GM21529 (cell line): Measurements from ENCODE around the gene TIAM1.

Experiments used
- ATAC-seq: cut with Tn5 transposase; IDR thresholded peaks from one replicate; pipeline ENCODE4 v1.9.1; 2021; ENCODE audit not compliant: unreplicated experiment

The TIAM1 gene

GRCh38 chr21:31356440-31356839 lies 12.4 kb upstream of the TIAM1 start:
- no peak for ATAC-seq

- ATAC-seq, result peak; percentile 57
Measured at GRCh38 chr21:31354604-31355443, 10.8 kb upstream of the TIAM1 start.

- no peak for ATAC-seq
Measured at GRCh38 chr21:31354122-31354521, 10.1 kb upstream of the TIAM1 start.

- no peak for ATAC-seq
Measured at GRCh38 chr21:31352836-31353235, 8.8 kb upstream of the TIAM1 start.

- no peak for ATAC-seq
Measured at GRCh38 chr21:31351960-31352359, 7.9 kb upstream of the TIAM1 start.

- no peak for ATAC-seq
Measured at GRCh38 chr21:31351438-31351837, 7.4 kb upstream of the TIAM1 start.

GRCh38 chr21:31349208-31349607 lies 5.1 kb upstream of the TIAM1 start:
- no peak for ATAC-seq

- no peak for ATAC-seq
Measured at GRCh38 chr21:31348188-31348587, 4.1 kb upstream of the TIAM1 start.

GRCh38 chr21:31347435-31348032 lies 3.5 kb upstream of the TIAM1 start:
- ATAC-seq, result no peak

- ATAC-seq, result no peak
Measured at GRCh38 chr21:31346256-31346821, 2.3 kb upstream of the TIAM1 start.

- no peak for ATAC-seq
Measured at GRCh38 chr21:31345136-31345535, 1.1 kb upstream of the TIAM1 start.

GRCh38 chr21:31343030-31343510 lies 991 bp downstream of the TIAM1 start:
- no peak for ATAC-seq

- ATAC-seq, result no peak
Measured at GRCh38 chr21:31342348-31342747, 1.7 kb downstream of the TIAM1 start.

- ATAC-seq, result no peak
Measured at GRCh38 chr21:31340942-31341487, 3.0 kb downstream of the TIAM1 start.

- ATAC-seq, result no peak
Measured at GRCh38 chr21:31340514-31340913, 3.5 kb downstream of the TIAM1 start.

- ATAC-seq, result no peak
Measured at GRCh38 chr21:31339721-31340120, 4.3 kb downstream of the TIAM1 start.

GRCh38 chr21:31338908-31339368 lies 5.1 kb downstream of the TIAM1 start:
- no peak for ATAC-seq

- no peak for ATAC-seq
Measured at GRCh38 chr21:31337996-31338907, 5.8 kb downstream of the TIAM1 start.

- no peak for ATAC-seq
Measured at GRCh38 chr21:31337086-31337485, 7.0 kb downstream of the TIAM1 start.

GRCh38 chr21:31336739-31337040 lies 7.4 kb downstream of the TIAM1 start:
- ATAC-seq, result no peak
